Hippocampal formation (tissue), 2 donors: ENCODE data around the gene C20orf144.

Experiments
- DNase-seq, 2 donors: peaks; one replicate each; lab custom pipeline; 2025; lab: John Stamatoyannopoulos, UW

C20orf144 gene

GRCh38 chr20:33664762-33665144 lies 2.6 kb downstream of the C20orf144 start:
- no peak for DNase-seq

- peak; percentile 93 to 95 for DNase-seq
These were observed 4.4 kb downstream of the C20orf144 start, which contains the start of gene ACTL10 for GRCh38 chr20:33666293-33667244. TSS of gene ACTL10 (plus strand) at chr20:33666943. CDS start at chr20:33667498, 555 bp downstream.

DNA sequence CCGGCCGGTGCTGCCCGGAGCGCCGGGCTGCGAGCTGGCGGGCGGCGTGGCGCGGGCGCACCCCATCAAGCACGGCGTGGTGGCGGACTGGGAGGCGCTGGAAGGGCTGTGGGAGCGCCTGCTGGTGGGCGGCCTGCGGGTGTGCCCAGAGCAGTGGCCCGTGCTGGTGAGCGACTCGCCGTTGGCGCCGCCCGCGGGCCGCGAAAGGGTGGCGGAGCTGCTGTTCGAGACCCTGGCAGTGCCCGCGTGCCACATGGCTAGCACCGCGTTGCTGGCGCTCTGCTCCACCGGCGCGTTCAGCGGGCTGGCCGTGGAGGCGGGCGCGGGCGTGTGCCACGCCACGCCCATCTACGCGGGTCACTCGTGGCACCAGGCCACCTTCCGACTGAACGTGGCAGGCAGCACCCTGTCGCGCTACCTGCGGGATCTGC lies 5.1 kb downstream of the C20orf144 start:
- peak in 1 of 2 donors; percentile 70 for DNase-seq

- peak in 1 of 2 donors; percentile 74 for DNase-seq
These were observed 5.7 kb downstream of the C20orf144 start for GRCh38 chr20:33667676-33668465.

DNA sequence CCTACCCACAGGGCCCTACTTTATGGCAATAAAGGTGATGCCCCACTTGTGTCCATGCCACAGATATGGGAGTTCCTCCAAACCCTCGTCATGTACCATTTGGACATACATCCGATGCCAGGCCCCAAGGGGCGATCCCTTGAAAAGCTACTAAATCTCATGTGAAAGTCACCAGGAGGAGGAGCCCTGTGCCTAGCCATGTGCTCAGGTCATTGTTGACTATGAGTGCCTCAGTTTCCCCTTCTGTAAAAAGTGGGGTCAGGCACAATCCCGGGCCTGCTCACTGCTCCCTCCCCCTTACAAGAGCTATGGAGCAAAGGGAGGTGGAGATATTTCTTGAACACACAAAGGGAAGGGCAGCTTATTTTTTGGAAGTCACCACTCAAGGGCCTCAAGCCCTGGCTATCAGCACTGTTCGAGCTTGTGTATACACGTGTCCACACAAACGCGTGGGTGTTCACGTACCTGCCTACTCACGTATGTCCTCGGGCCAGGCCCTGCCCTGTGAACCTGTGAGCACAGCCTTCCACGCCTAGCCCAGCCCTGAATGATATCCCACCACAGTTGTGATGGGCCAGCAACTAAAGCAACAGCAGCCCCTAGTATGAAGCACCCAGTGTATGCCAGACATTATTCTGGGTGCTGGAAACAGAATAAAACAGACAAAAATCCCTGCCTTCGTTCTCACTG lies 6.5 kb downstream of the C20orf144 start:
- no peak for DNase-seq

DNA sequence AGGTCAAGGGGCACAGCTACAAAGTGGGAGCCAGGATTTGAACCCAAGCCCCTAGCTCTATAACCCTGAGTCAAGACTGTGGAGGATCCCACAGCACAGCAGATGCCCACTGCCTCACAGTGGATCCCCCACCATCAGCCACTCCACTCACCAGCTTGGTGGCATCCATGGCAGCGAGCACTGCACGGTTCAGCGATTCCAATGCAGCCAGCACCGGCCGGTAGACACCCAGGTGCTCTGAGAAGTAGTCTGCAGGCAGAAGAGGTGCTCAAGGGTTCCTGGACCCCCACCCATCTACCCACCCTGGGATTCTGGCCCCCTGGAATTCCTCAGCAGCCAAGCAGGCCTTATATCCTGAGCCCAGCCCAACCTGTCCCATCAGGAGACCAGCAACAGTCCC lies 7.1 kb downstream of the C20orf144 start:
- DNase-seq = no peak

- peak in 1 of 2 donors; percentile 18 for DNase-seq
These were observed 7.9 kb downstream of the C20orf144 start for GRCh38 chr20:33669873-33670640.

DNA sequence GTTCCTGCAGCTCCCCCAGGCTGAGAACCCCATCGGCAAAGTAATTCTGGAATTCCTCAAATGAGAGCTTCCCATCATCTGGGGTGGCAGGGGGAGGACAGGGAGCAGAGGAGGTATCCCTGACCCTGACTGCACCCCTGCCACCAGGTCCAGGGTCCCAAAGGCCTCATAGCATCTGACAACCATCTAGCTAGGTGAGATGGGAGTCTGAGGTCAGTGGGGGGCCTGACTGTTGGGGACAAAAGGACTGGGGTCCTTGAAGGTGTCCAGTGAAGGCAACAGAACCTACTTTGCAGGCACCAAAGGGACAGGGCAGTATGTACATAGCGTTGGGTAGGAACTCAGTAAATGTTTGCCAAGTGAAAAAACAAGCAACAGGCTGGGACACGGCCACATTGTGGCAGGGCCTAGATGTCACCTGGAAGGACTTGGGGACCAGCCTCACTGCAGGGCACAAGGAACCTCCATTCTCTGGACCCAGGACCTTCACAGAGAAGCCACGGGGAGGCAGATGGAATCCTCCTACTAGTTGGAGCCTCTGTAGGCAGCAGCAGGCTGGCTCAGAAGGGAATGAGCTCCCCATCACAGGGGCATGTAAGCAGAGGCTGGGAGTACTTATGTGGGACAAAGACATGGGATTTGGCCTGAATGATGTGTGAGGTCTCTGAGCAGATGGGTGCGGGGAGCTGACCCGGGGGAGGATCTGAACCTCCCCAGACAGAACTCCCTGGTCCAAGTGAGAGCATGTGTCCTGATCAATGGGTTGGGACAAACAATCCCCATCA lies 8.8 kb downstream of the C20orf144 start:
- no peak for DNase-seq

GRCh38 chr20:33671573-33672288 lies 9.6 kb downstream of the C20orf144 start:
- no peak for DNase-seq

GRCh38 chr20:33672426-33673113 lies 10.4 kb downstream of the C20orf144 start:
- peak in 1 of 2 donors; percentile 8 for DNase-seq

- DNase-seq = no peak
These were observed 10.9 kb downstream of the C20orf144 start for GRCh38 chr20:33673114-33673409.

DNA sequence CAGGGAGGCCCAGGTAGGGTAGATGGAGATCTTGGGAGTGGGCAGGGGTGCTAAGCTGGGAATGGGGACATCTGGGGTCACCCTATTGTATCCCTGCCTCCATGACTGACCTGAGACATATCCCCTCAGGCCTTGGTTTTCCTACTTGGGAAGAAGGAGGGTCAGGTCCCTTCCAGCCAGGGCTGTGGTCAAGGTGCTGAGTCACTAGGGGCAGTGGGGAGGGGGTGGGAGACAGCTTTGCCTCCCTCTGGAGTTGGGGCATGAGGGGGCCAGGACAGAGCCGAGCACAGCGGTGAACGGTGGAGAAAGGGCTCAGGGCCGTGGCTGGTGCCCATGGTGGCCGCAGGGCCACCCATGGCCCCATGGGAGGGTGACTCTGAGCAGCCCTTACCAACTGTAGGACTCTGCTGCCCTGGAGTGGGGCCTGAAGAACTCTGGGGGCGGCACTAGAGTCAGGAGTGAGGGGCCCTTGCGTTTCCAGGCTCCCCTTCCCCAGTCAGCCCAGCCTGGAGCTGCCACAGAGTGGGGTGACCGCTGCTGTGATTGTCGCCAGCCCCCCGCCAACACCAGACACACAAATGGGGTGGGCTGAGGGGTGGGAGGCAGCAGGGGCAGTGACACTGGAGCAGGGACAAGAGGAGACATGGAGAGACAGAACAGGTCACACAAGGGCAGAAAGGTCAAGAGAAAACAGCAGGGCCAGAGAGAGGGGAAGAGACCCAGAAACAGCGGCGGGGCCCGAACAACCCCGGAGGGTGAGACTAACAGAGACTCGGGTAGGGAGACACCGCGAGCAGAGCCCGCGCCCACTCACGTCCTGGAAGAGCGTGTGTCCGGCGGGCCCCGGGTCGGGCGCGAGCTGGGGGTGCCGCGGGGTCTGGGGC lies 11.5 kb downstream of the C20orf144 start:
- DNase-seq = no peak

GRCh38 chr20:33674294-33675135 lies 12.4 kb downstream of the C20orf144 start, which contains the start of gene NECAB3:
TSS of gene NECAB3 (minus strand) at chr20:33674428. CDS start at chr20:33674352, 76 bp downstream.
- peak; percentile 68 to 76 for DNase-seq

DNA sequence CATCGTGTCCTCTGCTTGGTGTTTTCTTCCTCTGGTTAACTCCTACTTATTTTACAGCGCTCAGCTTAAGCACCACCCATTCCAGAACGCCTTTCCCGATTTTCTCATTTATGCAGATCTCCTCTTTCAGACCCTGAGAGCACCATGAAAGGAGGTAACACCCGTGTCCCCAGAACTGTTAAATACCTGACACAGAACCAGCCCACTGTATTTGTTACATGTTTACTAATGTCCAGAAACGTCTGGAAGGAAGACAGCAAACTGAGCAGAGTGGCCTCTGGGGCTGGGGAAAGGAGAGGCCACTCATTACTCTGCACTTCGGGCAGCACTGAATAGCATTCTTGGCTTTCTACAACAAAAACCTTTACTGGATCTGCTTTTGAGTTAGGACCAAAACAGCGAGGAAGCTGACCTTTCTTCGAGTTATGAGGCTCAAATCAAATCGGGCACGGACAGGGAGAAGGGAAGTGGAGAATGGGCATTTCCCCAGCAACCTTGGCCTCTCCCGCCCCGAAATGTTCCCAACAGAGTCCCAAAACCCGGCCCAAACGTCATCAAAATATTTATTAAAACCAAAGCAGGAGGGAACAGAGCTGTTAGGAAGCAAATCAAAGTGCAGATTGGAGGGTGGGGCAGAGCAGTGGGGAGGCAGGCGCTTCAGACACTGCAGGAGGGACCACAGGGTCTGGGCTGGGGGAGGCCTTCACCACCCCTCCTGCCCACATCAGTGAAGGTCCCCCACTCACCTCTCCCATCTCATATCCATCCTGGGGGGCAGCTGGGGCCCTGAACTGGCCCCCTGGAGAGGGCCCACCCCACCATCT lies 13.2 kb downstream of the C20orf144 start:
- DNase-seq = peak in 1 of 2 donors; percentile 47

DNA sequence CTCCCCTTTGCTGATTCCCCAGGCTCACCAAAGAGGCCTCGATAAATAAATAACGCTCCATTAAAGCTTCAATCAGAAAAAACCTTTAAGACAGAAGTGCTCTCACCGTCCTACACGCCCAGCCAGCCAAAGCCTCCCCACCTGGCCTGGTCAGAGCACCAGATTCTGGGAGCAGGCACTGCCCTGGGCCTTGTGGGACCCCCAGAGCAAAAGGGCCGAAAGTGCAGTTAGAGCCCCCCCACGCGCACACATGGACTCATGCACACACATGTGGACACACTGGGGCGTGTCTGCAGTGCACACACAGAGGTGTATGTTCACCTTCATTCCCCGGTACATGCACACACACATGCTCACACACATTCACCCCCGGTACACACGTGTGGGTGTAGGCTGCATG lies 14.0 kb downstream of the C20orf144 start:
- no peak for DNase-seq
